Heart left ventricle (tissue), 13 donors: ENCODE measurements around the gene CSNK1D.

ENCODE experiments used
- POLR2A ChIP-seq, 2 donors: fragments of 450-650 bp; IDR thresholded peaks; one replicate each; pipeline ENCODE4 v1.6.1; 2017; ENCODE audit warnings: antibody characterized with exemption in 2 of 2, mild to moderate bottlenecking in 2 of 2, moderate library complexity in 2 of 2
- TF ChIP-seq, protein P1 (sequence below), 12 donors: fragments of 200-600 bp; sonication (generic) in 4 of 12; IDR thresholded peaks; one replicate each; pipeline versions ENCODE4 v1.5.0 to v1.8.0; 2018 to 2022; ENCODE audit warnings: antibody characterized with exemption in 12 of 12, mild to moderate bottlenecking in 5 of 12
- donor health status: ischemic (EF 13 %, LVEDD 7.1; RV severe dilation, severe dysfunction).
- donor health status: DM: no; HTN: yes; CAD: no.
- donor health status: DM: no; HTN: no; CAD: no.
- donor health status: ischemic (EF 25% LVEDD 6.9; RV normal size, moderate dysfunction).
- donor health status: ischemic (EF 25% LVEDD 5.7; RV mildly dilated, moderate dysfunction).
- donor health status: ischemic (EF 35%, LVEDD 5.7; RV mildly dilated, moderate dysfunction).
- donor health status: nonischemic (EF 11% LVEDD 7.7; RV severe dilation, severe dysfunction).
- donor health status: DM: yes; HTN: yes; CAD: no.
- donor health status: PGD.
- donor health status: ischemic (EF 29% LVEDD 5.4; RV normal size, mild dysfunction).
- donor health status: nonischemic (EF 23%, LVEDD 6.1; RV moderate dilation, normal function).

DNA sequence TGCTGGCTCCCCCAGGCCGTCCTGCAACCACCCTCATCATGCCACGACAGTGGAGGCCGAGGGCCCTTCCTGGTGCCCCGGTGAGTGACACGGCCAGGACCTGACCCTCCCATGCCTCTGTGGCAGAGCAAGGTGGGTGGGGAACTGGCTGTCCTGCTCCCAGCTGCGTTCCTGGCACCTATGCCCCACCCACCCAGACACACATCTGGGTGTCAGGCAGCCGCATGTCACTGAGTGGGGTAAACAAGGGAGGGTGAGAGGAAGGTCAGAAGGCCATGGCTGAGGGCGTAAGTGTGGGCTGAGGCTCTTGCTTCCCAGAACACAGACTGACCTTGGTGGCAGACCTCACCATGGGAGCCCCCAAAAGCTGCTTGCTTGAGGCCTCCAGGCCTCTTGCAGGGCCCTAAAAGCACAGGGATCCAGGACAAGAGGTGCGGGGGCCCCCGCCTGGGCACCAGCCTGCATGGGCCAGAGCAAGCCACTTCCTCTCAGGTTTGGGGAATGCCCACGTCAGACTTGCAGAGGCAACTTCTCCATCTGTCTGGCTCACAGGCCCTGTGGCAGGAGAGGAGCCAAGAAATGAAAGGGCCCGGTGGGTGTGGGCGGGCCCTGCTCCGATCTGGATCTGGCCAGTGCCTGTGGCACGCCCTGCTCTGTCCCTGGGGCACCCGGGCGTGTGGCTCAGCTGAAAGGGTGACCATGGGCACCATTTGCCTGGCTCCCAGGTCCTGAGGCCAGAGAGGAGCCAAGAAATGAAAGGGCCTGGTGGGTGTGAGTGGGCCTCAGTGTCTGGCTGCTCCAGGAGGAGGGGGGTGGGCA is 57.0 kb downstream of the CSNK1D start:
- TF ChIP-seq POLR2A (IDR thresholded peaks at IDR 0.05) = no peak
- TF ChIP-seq, protein P1, sequence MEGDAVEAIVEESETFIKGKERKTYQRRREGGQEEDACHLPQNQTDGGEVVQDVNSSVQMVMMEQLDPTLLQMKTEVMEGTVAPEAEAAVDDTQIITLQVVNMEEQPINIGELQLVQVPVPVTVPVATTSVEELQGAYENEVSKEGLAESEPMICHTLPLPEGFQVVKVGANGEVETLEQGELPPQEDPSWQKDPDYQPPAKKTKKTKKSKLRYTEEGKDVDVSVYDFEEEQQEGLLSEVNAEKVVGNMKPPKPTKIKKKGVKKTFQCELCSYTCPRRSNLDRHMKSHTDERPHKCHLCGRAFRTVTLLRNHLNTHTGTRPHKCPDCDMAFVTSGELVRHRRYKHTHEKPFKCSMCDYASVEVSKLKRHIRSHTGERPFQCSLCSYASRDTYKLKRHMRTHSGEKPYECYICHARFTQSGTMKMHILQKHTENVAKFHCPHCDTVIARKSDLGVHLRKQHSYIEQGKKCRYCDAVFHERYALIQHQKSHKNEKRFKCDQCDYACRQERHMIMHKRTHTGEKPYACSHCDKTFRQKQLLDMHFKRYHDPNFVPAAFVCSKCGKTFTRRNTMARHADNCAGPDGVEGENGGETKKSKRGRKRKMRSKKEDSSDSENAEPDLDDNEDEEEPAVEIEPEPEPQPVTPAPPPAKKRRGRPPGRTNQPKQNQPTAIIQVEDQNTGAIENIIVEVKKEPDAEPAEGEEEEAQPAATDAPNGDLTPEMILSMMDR (IDR thresholded peaks at IDR 0.05) = no peak
